IPS DF 6.9 (cell line): ENCODE measurements around the gene ANKRD13B.
A peak's percentile ranks its signal among the peaks of the same experiment; 100 is the strongest.

ENCODE experiments used
- DNase-seq: peaks from one replicate; pipeline ENCODE4 v3.0.0-alpha.2; 2013; ENCODE audit warnings: low read depth, low spot score
- H3K27ac ChIP-seq: one replicate; pipeline ENCODE4 v1.5.1; 2013; ENCODE audit warnings: low read length, control low read depth
- H3K27me3 ChIP-seq: 2 replicates; pipeline ENCODE4 v1.6.1; 2013; ENCODE audit warnings: mild to moderate bottlenecking, low read length; ENCODE audit not compliant: control insufficient read depth, insufficient read depth
- H3K36me3 ChIP-seq: 2 replicates; pipeline ENCODE4 v1.6.1; 2013; ENCODE audit warnings: low read length; ENCODE audit not compliant: control insufficient read depth, insufficient read depth
- H3K4me1 ChIP-seq: 2 replicates; pipeline ENCODE4 v1.6.1; 2013; ENCODE audit warnings: low read length; ENCODE audit not compliant: control insufficient read depth, insufficient read depth
- H3K4me3 ChIP-seq: 2 replicates; pipeline ENCODE4 v1.5.1; 2013; ENCODE audit warnings: mild to moderate bottlenecking, low read length
- H3K9me3 ChIP-seq: 2 replicates; pipeline ENCODE4 v1.6.1; 2013; ENCODE audit warnings: low read length, inconsistent platforms; ENCODE audit not compliant: control insufficient read depth, insufficient read depth
- WGBS: extraction: QIAGEN DNeasy Blood & Tissue Kit; methylation state at CpG from one replicate; pipeline ENCODE4 v1.1.7; 2013; ENCODE audit warnings: mixed read lengths, missing lambda C conversion rate; ENCODE audit not compliant: insufficient read length, insufficient coverage; 5-methylcytosine and 5-hydroxymethylcytosine counted together

ANKRD13B gene

DNA sequence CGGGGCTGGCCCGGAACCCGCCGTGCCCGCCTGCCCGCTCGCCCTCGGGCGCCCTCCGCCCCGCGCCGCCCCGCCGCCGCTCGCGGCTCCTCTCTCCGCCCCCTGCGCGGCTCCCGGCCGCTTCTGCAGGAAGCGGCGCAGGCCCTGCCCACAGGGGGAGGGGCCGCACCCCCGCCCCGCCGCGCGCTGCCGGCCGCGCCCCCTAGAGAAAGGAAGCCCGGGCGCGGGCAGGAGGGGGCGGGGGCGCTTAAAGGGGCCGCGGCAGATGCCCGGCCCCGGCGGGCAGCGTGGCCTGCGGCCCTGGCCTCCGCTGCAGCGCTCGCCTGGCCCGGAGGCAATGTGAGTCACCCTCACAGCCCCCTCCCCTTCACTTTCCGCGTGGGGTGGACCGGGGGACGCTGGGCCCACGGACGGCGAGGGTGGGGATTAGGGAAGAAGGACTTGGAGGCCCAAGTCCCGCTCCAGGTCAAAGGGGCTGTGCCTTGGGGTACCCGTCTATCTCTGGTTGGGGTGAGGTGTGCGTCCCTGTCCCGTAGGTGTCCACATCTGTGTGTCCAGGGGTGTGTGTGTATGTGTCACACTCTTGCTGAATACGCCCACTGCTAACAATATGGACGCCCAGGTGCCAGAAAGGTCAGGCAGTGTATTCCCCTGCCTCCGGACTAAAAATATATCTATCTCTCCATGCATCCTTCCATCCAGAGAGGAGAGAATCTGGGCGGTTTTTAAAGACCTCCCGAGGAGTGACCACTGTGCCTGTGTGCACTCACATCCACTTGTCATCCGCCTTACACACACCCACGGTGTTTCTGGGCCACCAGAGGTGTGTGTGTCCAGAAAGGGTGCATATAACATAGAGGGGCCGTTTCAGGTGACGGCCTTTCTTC lies 3.2 kb upstream of the ANKRD13B start, which contains the start of gene GIT1:
Gene GIT1 (minus strand): TSS at position 125 of the 887 bp plus-strand sequence. CDS start 270 bp downstream, outside the sequence.
- no peak within 1 kb of the TSS for H3K27ac ChIP-seq
- no peaks in the 10 kb centered on the region for H3K27me3 ChIP-seq
- no peaks in the 10 kb centered on the region for H3K36me3 ChIP-seq
- DNase-seq = no peak
- H3K4me1 ChIP-seq = peaks cover 23% of the 10 kb centered on the region
- H3K4me3 ChIP-seq = peak within 1 kb of the TSS; percentile 71
- H3K9me3 ChIP-seq = no peaks in the 10 kb centered on the region
- WGBS = no CpG with 5 or more reads among the region's 70 CpGs

DNA sequence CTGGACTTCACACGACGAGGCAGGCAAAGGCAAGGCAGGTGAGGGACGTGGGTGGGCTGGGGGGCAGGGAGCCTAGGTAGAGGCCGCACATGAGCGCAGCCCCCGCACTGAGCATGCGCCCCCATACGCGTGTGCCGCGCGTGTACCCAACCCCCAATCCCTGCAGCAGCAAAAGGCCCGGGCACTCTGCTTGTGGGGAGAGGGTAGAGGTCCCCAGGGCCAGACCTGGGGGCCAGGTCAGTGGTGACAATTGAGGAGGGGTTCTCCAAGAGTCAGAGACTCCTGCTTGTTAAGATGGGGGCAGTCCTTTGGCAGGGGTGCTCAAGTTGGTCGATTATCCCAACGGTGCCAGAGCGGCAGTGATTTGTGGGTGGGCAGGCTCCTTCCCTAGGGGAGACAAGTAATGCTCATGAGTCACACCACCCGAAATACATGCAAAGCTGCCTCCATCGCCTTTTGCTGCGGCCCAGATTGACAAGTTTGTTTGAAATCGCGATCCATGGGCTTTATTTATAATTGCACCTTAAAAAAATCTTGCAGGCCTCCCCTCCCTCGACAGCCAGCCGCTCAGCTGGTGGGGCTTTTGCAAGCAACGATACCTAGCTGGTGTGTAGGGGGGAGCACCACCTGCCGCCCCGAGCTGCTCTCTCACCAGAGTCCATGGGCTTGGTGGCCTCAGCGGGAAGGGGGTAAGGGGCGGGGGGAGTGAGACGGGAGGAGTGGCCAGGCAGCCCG lies 2.4 kb upstream of the ANKRD13B start:
- H3K4me3 ChIP-seq = peak overlapping the region; percentile 74; the same call in 1 of the 2 replicates
- WGBS = no CpG with 5 or more reads among the region's 30 CpGs

DNA sequence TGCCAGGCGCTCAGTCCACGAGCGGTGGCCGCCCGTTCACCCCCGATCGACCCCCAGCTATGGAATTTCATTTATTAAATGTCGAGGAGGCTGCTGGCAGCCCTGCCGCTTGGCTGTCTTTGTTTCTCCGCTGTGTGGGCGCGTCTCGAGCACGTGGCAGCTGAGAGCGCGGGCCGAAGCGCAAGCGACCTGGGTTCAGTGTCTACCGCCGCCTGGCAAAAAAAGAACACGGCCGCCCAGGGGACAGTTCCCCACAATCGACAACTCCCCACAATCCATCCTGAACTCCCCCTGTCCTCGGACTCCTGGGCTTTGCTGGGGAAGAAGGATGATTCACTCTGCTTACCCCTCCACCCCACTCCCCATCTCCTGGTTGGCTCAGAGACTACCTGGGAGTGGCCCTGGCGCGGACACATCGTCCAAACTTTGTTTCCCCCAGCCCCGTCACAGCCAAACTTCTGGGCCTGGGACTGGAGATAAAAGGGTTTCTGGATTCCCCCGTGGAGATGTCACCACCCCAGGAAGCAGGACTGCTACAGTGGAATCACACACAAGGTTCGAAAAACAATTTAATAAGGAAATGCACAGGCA lies 1.7 kb upstream of the ANKRD13B start:
- no peak for DNase-seq

More for the DNA sequence above, 2.4 kb upstream of the ANKRD13B start:
- H3K9me3 ChIP-seq = no peaks in the 10 kb centered on the region
- no peak for DNase-seq
- no peak overlapping the region for H3K27ac ChIP-seq
- H3K36me3 ChIP-seq = no peaks in the 10 kb centered on the region
- H3K4me1 ChIP-seq = peaks cover 18% of the 10 kb centered on the region
- H3K27me3 ChIP-seq = no peaks in the 10 kb centered on the region

DNA sequence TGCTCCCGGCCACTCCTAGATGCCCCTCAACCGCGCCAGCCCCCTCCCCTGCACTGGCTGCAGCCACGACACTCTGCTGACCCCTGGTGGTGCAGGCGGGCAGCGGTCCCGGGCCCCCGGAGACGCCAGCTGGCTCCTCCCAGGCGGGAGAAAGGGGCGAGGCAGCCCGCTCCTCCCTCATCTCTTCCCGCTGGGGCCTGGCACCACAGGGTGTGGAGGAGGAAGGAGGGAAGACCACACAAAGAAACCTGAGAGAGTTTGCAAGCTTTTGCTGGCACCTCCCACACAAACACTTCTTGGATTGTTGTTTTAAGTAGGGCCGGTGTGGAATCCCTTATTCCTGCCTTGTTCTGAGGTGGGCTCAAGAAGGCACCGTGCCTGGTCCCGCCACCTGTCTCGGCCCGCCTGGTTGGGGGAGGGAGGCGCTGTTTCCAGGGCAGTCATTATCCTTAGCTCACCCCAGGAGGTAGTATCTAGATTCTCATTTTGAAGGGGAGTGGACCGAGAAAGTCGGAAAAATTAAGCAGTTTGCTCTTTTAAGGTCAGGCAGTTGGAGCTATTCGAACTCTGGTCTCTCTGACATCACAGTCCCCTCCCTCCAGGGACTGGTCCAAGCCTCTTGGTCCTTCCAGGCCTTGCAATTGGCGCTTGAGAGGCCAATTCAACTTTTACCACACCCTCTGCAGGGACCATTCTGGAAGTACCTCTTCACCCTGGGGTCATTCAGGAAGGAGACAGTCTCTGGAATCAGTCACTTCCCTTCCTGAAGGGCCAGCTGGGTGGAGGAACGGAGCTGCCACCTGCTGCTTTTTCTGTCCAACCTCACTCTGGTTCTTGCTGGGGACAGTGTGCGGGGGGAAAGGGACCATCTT lies 959 bp upstream of the ANKRD13B start:
- H3K27ac ChIP-seq = no peak overlapping the region
- H3K27me3 ChIP-seq = no peaks in the 10 kb centered on the region
- no peak for DNase-seq
- H3K36me3 ChIP-seq = no peaks in the 10 kb centered on the region
- peak overlapping the region; percentile 74; the same call in 1 of the 2 replicates for H3K4me3 ChIP-seq
- no CpG with 5 or more reads among the region's 25 CpGs for WGBS
- no peaks in the 10 kb centered on the region for H3K9me3 ChIP-seq
- H3K4me1 ChIP-seq = peaks cover 25% of the 10 kb centered on the region

More for the DNA sequence above, 1.7 kb upstream of the ANKRD13B start:
- Histone ChIP-seq H3K27me3 (no peaks in the 10 kb centered on the region), H3K27ac (no peak overlapping the region), H3K9me3 (no peaks in the 10 kb centered on the region), H3K4me3 (peak overlapping the region; percentile 74; the same call in 1 of the 2 replicates), H3K4me1 (peaks cover 20% of the 10 kb centered on the region), H3K36me3 (no peaks in the 10 kb centered on the region)
- no CpG with 5 or more reads among the region's 31 CpGs for WGBS

DNA sequence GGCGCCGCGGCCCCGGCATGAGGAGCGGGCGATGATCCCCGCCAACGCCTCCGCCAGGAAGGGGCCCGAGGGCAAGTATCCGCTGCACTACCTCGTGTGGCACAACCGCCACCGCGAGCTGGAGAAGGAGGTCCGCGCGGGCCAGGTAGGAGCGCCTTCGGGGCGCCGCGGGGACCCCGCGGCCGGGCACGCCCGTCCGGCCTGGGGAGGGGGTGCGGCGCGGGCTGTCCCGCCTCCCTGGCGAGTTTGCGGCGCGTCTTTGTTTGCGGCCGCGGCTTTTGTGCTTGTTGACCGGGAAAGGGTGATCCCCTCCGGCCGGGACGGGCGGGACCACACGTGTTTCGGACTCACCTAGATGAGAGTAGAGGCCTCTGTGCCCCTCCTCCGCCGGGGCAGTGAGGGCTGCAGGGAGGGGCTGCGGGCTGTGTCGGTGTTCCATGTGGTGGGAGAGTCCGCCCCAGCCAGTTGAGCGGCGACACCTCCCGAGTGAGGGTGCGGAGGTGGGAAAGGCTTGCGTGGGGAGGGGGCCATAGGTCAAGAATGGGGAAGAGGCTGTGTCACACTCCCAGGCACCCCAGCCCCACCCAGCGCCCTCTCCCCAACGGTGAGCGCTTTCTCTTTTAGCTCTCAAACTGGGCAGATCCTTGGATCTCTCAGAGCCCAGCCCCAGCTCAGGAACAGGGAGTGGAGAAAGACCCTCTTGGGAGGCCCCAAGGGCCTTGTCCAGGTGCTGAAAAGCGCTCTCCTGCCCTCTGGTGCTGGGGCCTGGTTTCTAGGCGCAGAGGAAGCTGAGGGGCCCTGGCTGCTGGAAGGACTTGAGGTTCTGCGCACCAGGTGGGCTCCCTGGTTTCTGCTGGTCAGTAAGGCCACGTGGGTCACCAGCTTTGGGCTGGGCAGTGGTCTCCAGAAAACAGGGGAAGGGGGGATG lies 923 bp downstream of the ANKRD13B start:
- Histone ChIP-seq H3K9me3 (no peaks in the 10 kb centered on the region), H3K27ac (no peak overlapping the region), H3K27me3 (no peaks in the 10 kb centered on the region), H3K4me1 (peaks cover 28% of the 10 kb centered on the region), H3K36me3 (no peaks in the 10 kb centered on the region), H3K4me3 (peak overlapping the region; percentile 65)
- no CpG with 5 or more reads among the region's 64 CpGs for WGBS
- DNase-seq = no peak

DNA sequence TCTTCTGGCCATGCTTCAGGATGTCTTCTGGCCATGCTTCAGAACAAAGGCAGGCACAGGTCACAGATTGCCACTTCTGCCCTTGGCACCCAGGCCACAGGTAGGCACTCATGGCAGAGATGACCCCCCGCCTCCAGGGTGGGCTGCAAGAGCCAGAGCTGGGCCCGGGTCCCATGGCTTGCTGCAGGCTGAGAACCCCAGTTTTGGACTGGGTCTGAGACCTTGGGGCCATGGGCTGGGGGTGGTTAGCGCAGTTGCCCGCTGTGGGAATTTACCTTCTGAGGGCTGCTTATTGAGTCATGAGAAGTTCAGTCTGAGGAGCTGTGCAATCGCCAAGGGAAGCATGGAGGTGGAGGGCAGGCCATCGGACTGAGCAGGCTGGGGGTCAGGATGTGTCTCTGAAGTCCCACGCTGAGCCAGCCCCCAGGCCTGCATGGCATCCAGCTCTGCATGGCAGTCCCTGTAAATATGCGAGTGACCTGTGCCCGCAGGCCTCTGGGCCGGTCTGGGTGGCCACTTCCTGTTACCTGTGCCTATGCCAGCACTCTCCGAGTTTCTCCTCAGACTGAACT lies 1.7 kb downstream of the ANKRD13B start:
- no peak overlapping the region for H3K4me3 ChIP-seq
- H3K27ac ChIP-seq = no peak overlapping the region
- no peak for DNase-seq

DNA sequence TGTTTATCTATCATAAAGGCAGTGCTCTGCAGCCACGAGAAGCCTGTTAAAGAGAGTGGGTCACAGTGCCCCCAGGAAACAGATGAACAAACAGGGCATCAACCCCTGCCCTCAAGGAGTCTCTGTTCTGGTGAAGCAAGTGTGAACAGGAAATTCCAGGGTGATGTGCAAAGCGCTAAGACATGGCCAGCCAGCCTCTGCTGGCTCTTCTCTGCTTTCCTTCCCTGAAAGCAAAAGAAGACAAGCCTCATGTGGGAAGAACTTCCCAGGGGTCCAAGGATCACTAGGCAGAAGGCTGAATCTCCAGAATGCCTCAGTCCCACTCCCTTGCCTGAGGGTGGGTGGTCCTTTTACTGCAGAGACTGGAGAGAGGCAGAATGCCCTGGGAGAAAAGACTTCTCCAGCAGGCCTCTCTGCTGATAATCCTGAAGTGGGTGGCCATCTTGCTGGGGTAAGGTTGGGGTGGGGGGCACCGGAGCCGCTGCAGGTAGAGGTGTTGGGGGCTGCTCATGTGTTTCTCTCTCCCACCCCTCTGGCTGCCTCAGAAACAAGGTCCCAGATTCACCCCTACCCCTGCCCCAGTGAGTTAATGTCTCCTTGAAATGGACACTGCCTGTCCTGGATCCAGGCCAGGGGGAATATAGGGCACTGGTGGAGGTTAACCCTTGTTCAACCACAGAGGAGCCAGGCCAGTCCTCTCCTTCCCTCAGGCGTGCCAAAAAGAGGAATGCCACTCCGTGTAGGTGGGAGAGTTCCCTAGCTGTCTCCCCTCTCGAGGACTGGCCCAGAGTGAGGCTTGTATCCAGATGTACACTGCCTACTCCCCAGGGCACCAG lies 2.4 kb downstream of the ANKRD13B start:
- H3K4me3 ChIP-seq = no peak overlapping the region
- H3K4me1 ChIP-seq = peaks cover 22% of the 10 kb centered on the region
- no peaks in the 10 kb centered on the region for H3K9me3 ChIP-seq
- H3K27ac ChIP-seq = no peak overlapping the region
- no peaks in the 10 kb centered on the region for H3K27me3 ChIP-seq
- H3K36me3 ChIP-seq = no peaks in the 10 kb centered on the region
- no peak for DNase-seq
- no CpG with 5 or more reads among the region's 7 CpGs for WGBS

More for the DNA sequence above, 1.7 kb downstream of the ANKRD13B start:
- Histone ChIP-seq H3K36me3 (no peaks in the 10 kb centered on the region), H3K4me1 (peaks cover 28% of the 10 kb centered on the region), H3K9me3 (no peaks in the 10 kb centered on the region), H3K27me3 (no peaks in the 10 kb centered on the region)
- WGBS = no CpG with 5 or more reads among the region's 11 CpGs

DNA sequence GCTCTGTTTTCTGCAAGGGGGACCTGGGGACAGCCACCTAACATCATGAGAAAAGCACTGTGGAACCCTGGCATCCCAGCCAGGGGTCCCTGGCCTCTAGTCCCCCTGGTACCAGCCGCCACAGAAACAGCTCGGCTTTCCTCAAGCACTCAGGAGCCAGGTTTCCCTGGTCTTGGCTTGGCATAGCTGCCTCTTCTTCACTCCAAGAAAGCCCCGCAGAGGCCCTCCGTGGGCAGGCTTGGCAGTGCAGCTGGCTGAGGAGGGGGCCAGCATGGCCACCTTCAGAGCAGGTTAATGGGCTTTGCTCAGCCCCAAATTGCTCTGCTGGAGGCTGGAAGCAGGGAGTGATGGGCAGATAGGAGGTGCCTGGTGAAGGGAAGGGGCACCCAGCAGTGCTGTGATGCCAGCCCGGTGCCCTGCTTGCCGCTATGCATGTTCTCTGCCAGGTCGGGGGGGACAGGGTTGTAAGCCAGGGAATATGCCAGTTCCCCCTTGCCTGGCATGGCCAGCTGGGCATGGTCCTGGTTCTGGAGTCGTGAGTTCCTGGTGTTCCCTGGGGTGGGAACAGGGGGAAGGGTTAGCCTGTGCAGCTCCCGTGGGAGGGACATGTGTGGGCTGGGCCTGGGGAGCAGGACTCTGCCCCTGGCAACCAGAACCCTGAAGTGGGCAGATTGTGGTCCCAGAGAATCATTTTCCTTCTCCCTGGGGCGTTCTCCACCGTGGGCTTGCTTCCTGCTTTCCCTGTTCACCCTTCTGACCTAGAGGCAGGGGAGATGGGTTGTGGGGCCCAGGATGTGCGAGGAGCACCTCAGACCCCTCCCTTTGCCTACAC lies 3.2 kb downstream of the ANKRD13B start:
- H3K36me3 ChIP-seq = no peaks in the 10 kb centered on the region
- no peak overlapping the region for H3K27ac ChIP-seq
- H3K9me3 ChIP-seq = no peaks in the 10 kb centered on the region
- DNase-seq = no peak
- peaks cover 22% of the 10 kb centered on the region for H3K4me1 ChIP-seq
- no peaks in the 10 kb centered on the region for H3K27me3 ChIP-seq
- no CpG with 5 or more reads among the region's 12 CpGs for WGBS
- H3K4me3 ChIP-seq = no peak overlapping the region
